GM19035 (cell line): ENCODE data around the gene STRAP.
A peak's percentile ranks its signal among the peaks of the same experiment; 100 is the strongest.
"Not testable (repeated sequence)": the region's sequence is repeated elsewhere in the genome, so short reads cannot be mapped to it uniquely, and the experiment has no call there.

Experiments
- ATAC-seq: cut with Tn5 transposase; IDR thresholded peaks from one replicate; pipeline ENCODE4 v1.9.1; 2021; ENCODE audit not compliant: unreplicated experiment

The STRAP gene

GRCh38 chr12:15868186-15868585 lies 14.0 kb upstream of the STRAP start:
- ATAC-seq, result no peak

DNA sequence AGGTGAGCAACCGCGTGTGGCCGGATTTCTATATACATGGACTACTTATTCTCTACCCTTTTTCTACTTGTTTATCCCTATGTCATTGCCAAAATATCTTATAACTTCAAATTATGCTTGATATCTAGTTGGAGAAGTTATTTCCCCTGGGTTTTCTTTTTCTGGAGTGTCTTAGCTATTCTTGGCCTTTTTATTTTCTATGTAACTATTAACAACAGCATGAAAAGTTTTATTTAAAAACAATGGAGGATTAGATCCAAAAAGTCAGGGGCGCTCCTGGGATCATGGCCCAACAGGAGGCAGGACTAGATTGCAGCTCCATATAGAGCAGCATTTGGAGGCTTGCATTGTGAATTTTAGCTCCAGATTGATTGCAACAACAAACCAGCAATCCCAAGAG lies 8.6 kb upstream of the STRAP start:
- ATAC-seq, result no peak

DNA sequence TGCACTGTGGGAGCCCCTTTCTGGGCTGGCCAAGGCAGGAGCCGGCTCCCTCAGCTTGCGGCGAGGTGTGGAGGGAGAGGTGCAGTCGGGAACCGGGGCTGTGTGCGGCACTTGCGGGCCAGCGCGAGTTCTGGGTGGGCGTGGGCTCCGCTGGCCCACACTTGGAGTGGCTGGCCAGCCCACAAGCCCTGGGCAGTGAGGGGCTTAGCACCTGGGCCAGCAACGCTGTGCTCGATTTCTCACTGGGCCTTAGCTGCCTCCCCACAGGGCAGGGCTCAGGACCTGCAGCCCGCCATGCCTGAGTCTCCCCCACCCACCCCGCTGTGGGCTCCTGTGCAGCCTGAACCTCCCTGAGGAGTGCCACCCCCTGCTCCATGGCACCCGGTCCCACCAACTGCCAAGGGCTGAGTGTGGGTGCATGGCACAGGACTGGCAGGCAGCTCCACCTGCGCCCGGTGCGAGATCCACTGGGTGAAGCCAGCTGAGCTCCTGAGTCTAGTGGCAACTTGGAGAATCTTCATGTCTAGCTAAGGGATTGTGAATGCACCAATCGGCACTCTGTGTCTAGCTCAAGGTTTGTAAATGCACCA lies 7.5 kb upstream of the STRAP start:
- not testable (repeated sequence) for ATAC-seq

- ATAC-seq, result no peak
Measured at GRCh38 chr12:15875863-15876262, 6.3 kb upstream of the STRAP start.

DNA sequence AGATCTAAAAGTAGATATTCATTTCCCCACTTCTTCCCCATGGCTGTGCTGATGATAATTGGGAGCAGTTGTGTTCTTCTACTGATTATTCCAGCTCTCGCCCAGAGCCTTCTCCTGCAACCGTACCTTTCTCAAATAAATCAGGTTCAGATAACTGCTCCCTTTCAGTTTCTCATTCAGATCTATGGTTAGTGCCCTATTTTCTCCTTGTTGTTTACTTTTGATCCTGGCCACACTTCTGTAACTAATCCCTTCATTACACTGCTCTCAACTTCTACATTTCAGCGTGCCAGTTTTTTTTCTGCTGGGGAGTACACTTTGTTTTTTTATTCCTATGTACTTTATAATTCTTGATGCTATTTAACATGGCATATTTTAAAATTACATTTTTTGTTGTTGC lies 2.8 kb upstream of the STRAP start:
- ATAC-seq, result no peak

DNA sequence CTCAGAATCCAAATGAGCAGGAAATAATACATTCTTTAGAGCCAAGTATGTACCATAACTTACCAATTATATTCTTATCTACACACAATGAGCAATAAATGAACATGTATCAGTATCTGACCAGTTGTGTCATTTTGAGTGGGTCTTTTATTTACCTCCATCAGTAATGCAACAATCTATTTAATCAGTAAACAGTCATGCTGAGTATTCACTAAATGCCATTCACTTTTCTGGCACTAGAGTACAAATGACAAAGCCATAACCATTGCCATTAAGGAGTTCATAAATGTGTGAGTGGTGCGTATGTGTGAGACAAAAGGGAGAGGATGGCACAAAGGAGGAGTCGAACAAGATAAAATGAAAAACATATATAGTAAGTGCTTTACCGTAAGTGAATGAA lies 1.5 kb upstream of the STRAP start:
- ATAC-seq, result no peak

DNA sequence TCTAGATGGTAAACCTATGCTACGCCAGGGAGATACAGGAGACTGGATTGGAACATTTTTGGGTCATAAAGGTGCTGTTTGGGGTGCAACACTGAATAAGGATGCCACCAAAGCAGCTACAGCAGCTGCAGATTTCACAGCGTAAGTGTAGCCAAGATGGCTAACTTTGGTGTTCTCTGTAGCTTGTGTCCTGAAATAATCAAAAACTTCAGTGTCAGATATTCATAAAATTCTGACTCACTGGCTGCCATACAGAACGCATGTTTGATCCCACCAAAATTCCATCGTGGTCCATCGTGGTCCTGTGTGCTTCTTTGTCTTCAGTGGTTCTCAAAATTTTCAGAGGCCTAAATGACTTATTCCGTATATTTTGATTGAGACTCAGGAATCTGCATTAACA lies 1.3 kb downstream of the STRAP start:
- no peak for ATAC-seq

DNA sequence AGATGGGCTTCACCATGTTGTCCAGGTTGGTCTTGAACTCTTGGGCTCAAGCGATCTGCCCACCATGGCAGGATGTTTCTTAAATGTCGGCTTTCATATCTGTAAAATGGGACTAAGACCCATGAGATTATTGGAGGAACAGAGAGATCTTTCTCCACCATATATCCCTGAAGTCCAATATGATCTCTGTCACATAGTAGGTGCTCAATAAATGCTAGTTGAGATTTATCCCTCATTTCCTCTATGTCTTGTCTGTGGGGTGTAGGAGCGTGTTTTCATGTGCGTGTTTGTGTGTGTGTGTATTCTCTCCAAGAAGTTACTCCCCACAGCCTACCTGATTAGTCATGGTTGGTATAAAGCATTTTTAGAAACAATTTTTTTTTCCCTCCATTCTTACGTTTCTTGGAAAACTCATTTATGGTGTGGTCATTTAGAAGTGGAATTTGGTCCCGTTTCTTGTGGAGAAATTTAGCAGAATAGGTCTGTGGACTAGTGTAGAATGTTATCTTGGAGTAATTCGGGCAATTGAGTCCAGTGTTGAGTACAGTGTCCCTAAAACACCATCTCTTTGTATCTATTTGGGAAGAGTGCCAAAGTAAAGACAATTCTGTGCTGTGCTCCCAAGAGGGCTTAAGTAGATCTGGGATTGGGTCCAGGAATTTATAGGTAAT lies 4.3 kb downstream of the STRAP start:
- ATAC-seq, result no peak

DNA sequence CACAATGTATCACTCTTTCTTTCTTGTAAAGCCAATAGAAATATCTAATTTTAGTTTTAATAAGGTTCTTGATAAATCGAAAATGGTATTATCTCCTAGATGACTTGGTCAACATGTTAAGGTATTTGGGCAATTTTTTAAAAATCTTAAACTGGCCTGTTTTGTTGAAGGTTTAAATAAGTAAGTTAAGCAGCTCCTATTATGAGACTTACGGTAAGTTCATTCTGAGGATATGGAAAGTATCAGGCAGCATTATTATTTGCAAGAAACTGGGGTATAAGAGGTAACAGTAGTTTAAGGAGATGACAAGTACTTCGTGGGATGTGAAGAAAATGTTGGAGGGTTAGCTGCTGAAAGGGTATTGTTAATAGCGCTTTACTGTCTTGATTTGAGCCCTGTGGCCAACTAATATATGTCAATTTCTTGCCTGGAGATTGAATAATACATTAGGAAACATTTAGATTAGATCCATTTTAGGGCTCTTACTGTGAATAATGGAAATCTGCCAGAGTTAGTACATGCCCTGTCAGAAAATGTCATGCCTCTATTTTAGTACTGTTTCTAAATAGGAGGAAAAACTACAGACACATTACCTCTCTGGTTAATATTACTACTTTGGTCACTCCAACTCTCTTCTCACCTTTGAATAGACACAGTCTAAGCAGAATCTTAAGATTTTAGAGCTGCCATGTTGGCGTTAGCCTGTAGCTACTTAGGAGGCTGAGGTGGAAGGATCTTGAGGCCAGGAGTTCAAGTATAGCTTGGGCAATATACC lies 5.0 kb downstream of the STRAP start:
- ATAC-seq, result no peak

DNA sequence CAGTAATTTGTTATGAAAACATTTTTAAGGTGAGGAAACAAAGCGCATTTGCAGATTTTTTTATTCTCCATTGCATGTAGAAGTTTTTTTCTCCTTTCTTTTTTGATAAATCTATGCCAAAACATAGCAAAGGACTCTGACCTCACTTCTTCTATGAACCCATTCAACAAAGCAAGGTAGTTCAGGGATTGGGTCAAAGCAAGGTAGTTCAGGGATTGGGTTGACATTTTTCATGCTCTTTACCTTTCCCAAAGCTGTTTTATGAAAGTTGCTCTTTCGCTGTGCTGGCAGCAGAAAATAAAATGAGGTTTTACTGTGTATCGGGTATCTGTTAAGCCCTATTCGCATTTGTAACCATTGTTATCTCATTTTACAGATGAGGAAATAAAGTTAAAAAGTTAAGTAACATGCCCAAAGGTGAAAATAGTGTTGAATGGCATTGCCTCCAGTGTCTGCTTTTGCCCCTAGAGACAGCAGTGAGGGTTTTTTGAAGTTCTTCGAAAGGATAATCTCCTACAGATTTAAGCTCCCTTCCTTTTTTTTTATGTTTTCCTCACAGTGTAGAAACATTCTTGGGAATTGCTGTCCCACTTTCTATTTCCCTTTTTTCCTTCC lies 10.6 kb downstream of the STRAP start:
- no peak for ATAC-seq

- ATAC-seq, result no peak
Measured at GRCh38 chr12:15893260-15893659, 11.1 kb downstream of the STRAP start.

- no peak for ATAC-seq
Measured at GRCh38 chr12:15896867-15897266, 14.7 kb downstream of the STRAP start.

DNA sequence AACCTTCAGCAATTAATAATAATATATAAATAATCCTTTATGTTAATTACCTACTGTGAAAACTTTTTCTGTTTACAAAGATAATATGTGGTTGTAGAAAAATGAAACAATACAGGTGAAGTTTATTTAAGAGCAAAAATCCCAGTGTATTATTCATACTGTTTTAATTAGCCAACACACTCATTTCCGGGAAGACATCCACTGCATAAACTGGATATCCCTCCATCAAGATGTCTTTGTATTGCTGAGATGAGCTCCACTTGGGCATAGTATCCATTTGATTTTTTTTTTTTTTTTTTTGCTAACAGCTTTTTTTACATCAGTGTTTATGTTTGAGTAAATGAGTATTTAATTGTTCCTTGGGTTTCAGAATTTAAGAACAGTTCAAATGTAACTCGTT lies 15.2 kb downstream of the STRAP start:
- ATAC-seq, result no peak

GRCh38 chr12:15899282-15899870 lies 17.2 kb downstream of the STRAP start:
- ATAC-seq, result no peak

DNA sequence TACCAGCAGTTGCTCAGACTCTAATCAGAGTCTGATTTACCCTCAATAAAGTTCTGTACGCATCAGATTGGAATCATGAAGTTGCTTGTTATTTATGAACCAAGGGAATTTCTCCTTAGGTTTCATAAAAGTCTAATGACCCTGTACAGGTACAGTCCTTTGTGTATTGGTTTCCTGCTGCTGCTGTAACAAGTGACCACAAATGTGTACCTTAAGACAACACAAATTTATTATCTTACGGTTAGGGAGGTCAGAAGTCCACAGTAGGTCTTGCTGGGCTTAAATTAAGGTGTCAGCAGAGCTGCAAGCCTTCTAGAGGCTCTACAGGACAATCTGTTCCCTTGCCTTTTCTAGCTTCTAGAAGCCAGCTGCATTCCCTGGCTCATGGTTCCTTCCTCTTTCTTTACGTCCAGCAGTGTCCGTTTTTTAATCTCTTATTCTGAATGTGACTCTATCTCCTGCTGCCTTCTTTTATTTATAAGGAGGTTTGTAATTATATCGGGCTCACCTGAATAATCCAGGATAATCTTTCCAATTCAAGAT lies 22.3 kb downstream of the STRAP start:
- no peak for ATAC-seq

DNA sequence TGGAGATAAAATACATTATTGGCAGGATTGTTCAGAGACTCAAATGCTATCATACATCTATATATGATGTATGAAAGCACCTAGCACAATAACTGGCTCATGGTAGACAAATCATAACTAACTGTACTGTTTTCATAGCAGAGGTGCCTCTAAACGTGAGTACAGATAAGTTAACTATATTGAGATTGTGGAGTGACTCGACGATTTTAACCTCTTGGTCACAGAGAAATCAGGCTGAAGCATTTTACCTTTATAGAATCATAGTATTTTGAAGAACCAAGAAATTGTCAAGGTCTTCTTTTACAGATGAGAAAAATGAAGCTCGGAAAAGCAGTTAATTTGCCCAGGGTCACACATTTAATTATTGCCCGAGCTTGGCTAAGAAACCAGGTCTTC lies 28.3 kb downstream of the STRAP start:
- ATAC-seq, result no peak

DNA sequence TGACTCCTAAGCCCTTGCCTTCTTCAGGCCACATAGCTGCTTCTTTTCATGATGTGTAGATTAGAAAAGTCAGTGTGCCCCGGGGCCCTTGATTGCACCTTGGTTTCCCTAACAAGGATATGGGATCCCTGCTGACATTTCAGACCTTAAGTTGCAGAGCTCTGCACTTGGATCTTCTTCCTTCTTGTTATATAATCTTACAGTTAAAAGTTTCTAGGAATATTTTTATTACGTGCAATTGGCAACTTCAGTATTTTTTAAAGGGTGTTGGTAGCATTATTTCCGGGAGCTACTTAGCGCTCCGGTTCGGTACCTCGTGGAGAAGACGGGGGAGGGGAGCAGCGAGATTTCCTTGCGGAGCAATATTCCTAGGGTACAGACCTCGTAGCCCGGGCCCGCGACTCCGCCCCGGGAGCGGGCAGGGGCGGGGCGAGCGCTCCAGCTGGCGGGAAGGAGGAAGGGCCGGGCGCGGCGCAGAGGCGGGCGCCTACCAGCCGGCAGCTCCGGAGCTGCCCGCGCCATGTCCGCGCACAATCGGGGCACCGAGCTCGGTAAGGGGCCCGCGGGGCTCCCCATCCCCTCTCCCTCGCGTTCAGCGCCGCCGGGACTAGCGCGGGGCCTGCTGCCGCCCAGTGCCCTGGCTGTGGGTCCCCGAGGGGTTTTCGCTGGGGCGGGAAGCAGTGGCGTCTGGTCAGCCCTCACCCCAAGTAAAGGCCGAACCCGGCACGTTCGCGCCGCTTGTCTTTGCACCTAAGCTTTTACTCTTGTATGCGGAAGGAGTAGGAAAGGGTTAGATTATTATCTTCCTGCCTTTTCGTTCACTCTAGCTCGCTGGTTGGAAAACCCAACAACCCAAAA lies 28.9 kb downstream of the STRAP start, which contains the start of gene DERA:
Gene DERA (plus strand): TSS at position 469 of the 858 bp plus-strand sequence. CDS start 52 bp downstream, at position 521.
- peak; percentile 93 for ATAC-seq

- not testable (repeated sequence) for ATAC-seq
Measured at GRCh38 chr12:15911931-15912330, 29.7 kb downstream of the STRAP start.

- ATAC-seq, result not testable (repeated sequence)
Measured at GRCh38 chr12:15914131-15914530, 31.9 kb downstream of the STRAP start.

- no peak for ATAC-seq
Measured at GRCh38 chr12:15918066-15918465, 35.9 kb downstream of the STRAP start.
